ENCODE measurements around the gene WWOX.

DNA sequence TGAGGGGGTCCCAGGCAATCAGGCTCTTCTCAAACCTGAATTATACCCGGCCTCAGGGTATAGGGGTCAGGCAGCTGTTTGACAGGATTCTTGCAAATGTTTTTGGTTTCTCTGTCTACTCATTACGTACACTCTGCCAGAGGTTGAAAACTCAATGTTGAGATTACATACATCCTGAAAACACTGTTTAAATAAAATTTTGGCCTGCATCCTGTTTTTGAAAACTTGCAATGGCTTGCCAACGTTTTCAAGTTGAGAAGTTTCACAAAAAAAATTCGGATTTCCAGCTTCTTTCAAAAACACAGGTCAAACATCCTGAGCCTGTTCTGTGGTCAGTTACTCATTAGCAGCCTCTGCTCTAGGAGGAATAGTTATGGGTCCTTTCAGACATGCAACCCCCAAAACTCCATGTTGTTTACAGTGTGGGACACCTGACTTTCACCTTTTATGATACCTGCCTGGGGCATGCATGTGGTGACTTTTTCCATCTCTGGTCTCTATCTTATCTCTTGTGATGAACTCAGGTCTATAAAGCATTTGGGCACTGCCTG lies 577.8 kb downstream of the WWOX start:
- TF ChIP-seq POLR2AphosphoS5 (IDR thresholded peaks at IDR 0.05; ENCODE audit: low read depth, low read length) (no peak), TAF1 (IDR thresholded peaks at IDR 0.05; ENCODE audit: borderline replicate concordance, insufficient read depth, low read length) (no peak)
- TF ChIP-seq, protein P1, sequence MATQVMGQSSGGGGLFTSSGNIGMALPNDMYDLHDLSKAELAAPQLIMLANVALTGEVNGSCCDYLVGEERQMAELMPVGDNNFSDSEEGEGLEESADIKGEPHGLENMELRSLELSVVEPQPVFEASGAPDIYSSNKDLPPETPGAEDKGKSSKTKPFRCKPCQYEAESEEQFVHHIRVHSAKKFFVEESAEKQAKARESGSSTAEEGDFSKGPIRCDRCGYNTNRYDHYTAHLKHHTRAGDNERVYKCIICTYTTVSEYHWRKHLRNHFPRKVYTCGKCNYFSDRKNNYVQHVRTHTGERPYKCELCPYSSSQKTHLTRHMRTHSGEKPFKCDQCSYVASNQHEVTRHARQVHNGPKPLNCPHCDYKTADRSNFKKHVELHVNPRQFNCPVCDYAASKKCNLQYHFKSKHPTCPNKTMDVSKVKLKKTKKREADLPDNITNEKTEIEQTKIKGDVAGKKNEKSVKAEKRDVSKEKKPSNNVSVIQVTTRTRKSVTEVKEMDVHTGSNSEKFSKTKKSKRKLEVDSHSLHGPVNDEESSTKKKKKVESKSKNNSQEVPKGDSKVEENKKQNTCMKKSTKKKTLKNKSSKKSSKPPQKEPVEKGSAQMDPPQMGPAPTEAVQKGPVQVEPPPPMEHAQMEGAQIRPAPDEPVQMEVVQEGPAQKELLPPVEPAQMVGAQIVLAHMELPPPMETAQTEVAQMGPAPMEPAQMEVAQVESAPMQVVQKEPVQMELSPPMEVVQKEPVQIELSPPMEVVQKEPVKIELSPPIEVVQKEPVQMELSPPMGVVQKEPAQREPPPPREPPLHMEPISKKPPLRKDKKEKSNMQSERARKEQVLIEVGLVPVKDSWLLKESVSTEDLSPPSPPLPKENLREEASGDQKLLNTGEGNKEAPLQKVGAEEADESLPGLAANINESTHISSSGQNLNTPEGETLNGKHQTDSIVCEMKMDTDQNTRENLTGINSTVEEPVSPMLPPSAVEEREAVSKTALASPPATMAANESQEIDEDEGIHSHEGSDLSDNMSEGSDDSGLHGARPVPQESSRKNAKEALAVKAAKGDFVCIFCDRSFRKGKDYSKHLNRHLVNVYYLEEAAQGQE (IDR thresholded peaks at IDR 0.05; ENCODE audit: insufficient read depth in 1 of 2, low read depth in 2 of 2, low read length in 2 of 2), result no peak
